Mesenchymal stem cell (in vitro differentiated cells and primary cell): ENCODE data around the gene RAB6B.

ENCODE experiments used
- DNase-seq: peaks from one replicate; pipeline ENCODE4 v3.0.0-alpha.2; 2013
- H2AFZ ChIP-seq: one replicate; pipeline ENCODE4 v1.6.1; 2013; ENCODE audit warnings: low read depth, mild to moderate bottlenecking, control low read depth, inconsistent platforms, low read length, moderate library complexity
- H2AK5ac ChIP-seq: 2 replicates; pipeline ENCODE4 v1.6.1; 2013; ENCODE audit warnings: low read length, moderate library complexity, mild to moderate bottlenecking, inconsistent platforms; ENCODE audit not compliant: severe bottlenecking
- H2BK120ac ChIP-seq: one replicate; pipeline ENCODE4 v1.6.1; 2013; ENCODE audit warnings: low read depth, mild to moderate bottlenecking, inconsistent platforms, low read length, moderate library complexity
- H2BK12ac ChIP-seq, 2 experiments: one replicate each; pipeline ENCODE4 v1.6.1; 2013; ENCODE audit warnings: inconsistent platforms in 2 of 2, low read length in 2 of 2, mild to moderate bottlenecking in 2 of 2, moderate library complexity in 2 of 2, control low read depth in 1 of 2
- H2BK15ac ChIP-seq: one replicate; pipeline ENCODE4 v1.6.1; 2013; ENCODE audit warnings: mild to moderate bottlenecking, low read depth, inconsistent platforms; ENCODE audit not compliant: poor library complexity, severe bottlenecking
- H2BK5ac ChIP-seq: 2 replicates; pipeline ENCODE4 v1.6.1; 2013; ENCODE audit warnings: low read depth, mild to moderate bottlenecking, low read length, control low read depth, inconsistent platforms; ENCODE audit not compliant: poor library complexity, severe bottlenecking
- H3K14ac ChIP-seq, 2 experiments: one replicate each; pipeline ENCODE4 v1.6.1; 2013; ENCODE audit warnings: inconsistent platforms in 2 of 2, low read length in 2 of 2, control low read depth in 1 of 2, mild to moderate bottlenecking in 1 of 2, moderate library complexity in 1 of 2
- H3K18ac ChIP-seq, 2 experiments: one replicate each; pipeline ENCODE4 v1.6.1; 2013; ENCODE audit warnings: inconsistent platforms in 2 of 2, low read length in 2 of 2, control low read depth in 1 of 2, low read depth in 1 of 2, mild to moderate bottlenecking in 1 of 2
- H3K23ac ChIP-seq, 2 experiments: one replicate each; pipeline ENCODE4 v1.6.1; 2013; ENCODE audit warnings: inconsistent platforms in 2 of 2, low read length in 2 of 2, mild to moderate bottlenecking in 2 of 2, moderate library complexity in 2 of 2, control low read depth in 1 of 2
- H3K27ac ChIP-seq: 2 replicates; pipeline ENCODE4 v1.5.1; 2013; ENCODE audit warnings: mild to moderate bottlenecking, moderate library complexity, low read length, control low read depth, inconsistent platforms; ENCODE audit not compliant: poor library complexity, severe bottlenecking
- H3K27me3 ChIP-seq, 2 experiments: 2 replicates each; pipeline versions ENCODE4 v1.6.1 to v1.7.0; 2013; ENCODE audit warnings: low read length in 2 of 2, mild to moderate bottlenecking in 2 of 2, moderate library complexity in 2 of 2, control low read depth in 1 of 2, inconsistent platforms in 1 of 2; ENCODE audit not compliant: control insufficient read depth in 1 of 2, insufficient read depth in 1 of 2
- H3K36me3 ChIP-seq, 2 experiments: 2 replicates each; pipeline versions ENCODE4 v1.6.1 to v1.7.0; 2013; ENCODE audit warnings: low read length in 2 of 2, control low read depth in 1 of 2, inconsistent platforms in 1 of 2, low read depth in 1 of 2, mild to moderate bottlenecking in 1 of 2; ENCODE audit not compliant: insufficient read depth in 2 of 2, control insufficient read depth in 1 of 2
- H3K4ac ChIP-seq, 2 experiments: one replicate each; pipeline ENCODE4 v1.6.1; 2013; ENCODE audit warnings: inconsistent platforms in 2 of 2, low read length in 2 of 2, mild to moderate bottlenecking in 2 of 2, moderate library complexity in 2 of 2, control low read depth in 1 of 2, low read depth in 1 of 2
- H3K4me1 ChIP-seq: 2 replicates; pipeline ENCODE4 v1.6.1; 2013; ENCODE audit warnings: low read depth, low read length, control low read depth; ENCODE audit not compliant: control insufficient read depth, insufficient read depth
- H3K4me2 ChIP-seq: 2 replicates; pipeline ENCODE4 v1.6.1; 2013; ENCODE audit warnings: low read length, mild to moderate bottlenecking, inconsistent platforms; ENCODE audit not compliant: poor library complexity, severe bottlenecking
- H3K4me3 ChIP-seq, 2 experiments: 2 replicates each; pipeline versions ENCODE4 v1.5.1 to v1.7.0; 2013; ENCODE audit warnings: low read length in 2 of 2, mild to moderate bottlenecking in 2 of 2, control low read depth in 1 of 2, low read depth in 1 of 2; ENCODE audit not compliant: insufficient read depth in 1 of 2
- H3K79me1 ChIP-seq: replicated peaks from 2 replicates; pipeline ENCODE4 v1.6.1; 2013; ENCODE audit warnings: mild to moderate bottlenecking, control low read depth, low read length, inconsistent platforms; ENCODE audit not compliant: poor library complexity, severe bottlenecking
- H3K9ac ChIP-seq: 2 replicates; pipeline ENCODE4 v1.7.0; 2013; ENCODE audit warnings: mild to moderate bottlenecking, low read length, moderate library complexity
- H3K9me3 ChIP-seq: 2 replicates; pipeline ENCODE4 v1.7.0; 2013; ENCODE audit warnings: mild to moderate bottlenecking, low read length; ENCODE audit not compliant: control insufficient read depth
- H4K8ac ChIP-seq: one replicate; pipeline ENCODE4 v1.6.1; 2013; ENCODE audit warnings: inconsistent platforms, mild to moderate bottlenecking, low read length, moderate library complexity
- H4K91ac ChIP-seq: one replicate; pipeline ENCODE4 v1.6.1; 2013; ENCODE audit warnings: mild to moderate bottlenecking, low read length, inconsistent platforms
- WGBS: methylation state at CpG from one replicate; pipeline ENCODE4 v1.1.7; 2013; ENCODE audit warnings: mixed read lengths; 5-methylcytosine and 5-hydroxymethylcytosine counted together

RAB6B gene

GRCh38 chr3:133862161-133862560, 33.5 kb downstream of the RAB6B start:
- 72% methylated on average over 4 of the region's 4 CpGs for WGBS
- no peak overlapping the region for H3K27ac ChIP-seq
- no peaks in the 10 kb centered on the region for H3K79me1 ChIP-seq
- H2BK15ac ChIP-seq: no peak overlapping the region
- H2AFZ ChIP-seq: no peak overlapping the region
- H4K91ac ChIP-seq: no peak overlapping the region
- H2AK5ac ChIP-seq: no peak overlapping the region
- no peaks in the 10 kb centered on the region for H3K9me3 ChIP-seq
- H3K4ac ChIP-seq: no peak overlapping the region
- no peaks in the 10 kb centered on the region for H3K4me1 ChIP-seq
- no peak for DNase-seq
- peaks cover 5 to 19% of the 10 kb centered on the region in 2 experiments for H3K27me3 ChIP-seq
- no peak overlapping the region for H3K14ac ChIP-seq
- no peak overlapping the region for H4K8ac ChIP-seq
- H3K9ac ChIP-seq: no peak overlapping the region
- no peak overlapping the region for H3K18ac ChIP-seq
- no peak overlapping the region for H3K4me2 ChIP-seq
- H3K4me3 ChIP-seq: no peak overlapping the region
- H3K23ac ChIP-seq: no peak overlapping the region
- H2BK12ac ChIP-seq: no peak overlapping the region
- H2BK5ac ChIP-seq: no peak overlapping the region
- H3K36me3 ChIP-seq: no peaks in the 10 kb centered on the region
- no peak overlapping the region for H2BK120ac ChIP-seq

DNA sequence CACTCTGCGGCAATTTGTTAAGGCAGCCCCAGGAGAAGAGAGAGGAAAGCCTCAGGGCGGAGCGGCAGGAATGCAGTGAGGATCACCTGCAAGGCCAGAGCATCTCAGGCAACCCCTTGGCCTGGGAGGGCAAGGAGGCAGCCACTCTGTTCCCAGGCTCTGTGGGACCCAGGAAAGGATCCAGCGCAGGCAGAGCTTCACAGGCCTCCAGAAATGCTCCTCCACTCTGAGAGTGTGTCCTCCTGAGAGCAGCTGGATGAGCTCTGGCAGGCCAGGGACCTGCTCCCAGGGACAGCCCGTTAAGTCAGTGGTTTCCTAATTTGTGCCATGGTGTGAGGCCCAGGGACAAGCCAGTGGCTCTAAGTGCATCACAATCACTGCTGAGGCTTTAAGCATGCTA, 35.2 kb downstream of the RAB6B start:
- Histone ChIP-seq H3K18ac (no peak overlapping the region), H3K9ac (no peak overlapping the region), H3K27me3 (peaks cover 0 to 5% of the 10 kb centered on the region in 2 experiments), H2BK15ac (no peak overlapping the region), H2AK5ac (no peak overlapping the region), H3K9me3 (no peaks in the 10 kb centered on the region), H2BK12ac (no peak overlapping the region), H4K8ac (no peak overlapping the region), H2BK5ac (no peak overlapping the region), H4K91ac (no peak overlapping the region), H2BK120ac (no peak overlapping the region), H3K4me1 (no peaks in the 10 kb centered on the region), H3K4me2 (no peak overlapping the region), H3K23ac (no peak overlapping the region), H3K79me1 (no peaks in the 10 kb centered on the region), H3K14ac (no peak overlapping the region), H2AFZ (no peak overlapping the region), H3K4ac (no peak overlapping the region), H3K27ac (no peak overlapping the region), H3K36me3 (no peaks in the 10 kb centered on the region), H3K4me3 (no peak overlapping the region)
- no peak for DNase-seq
- WGBS: 84% methylated on average over 5 of the region's 5 CpGs

- H3K4me2 ChIP-seq: no peak overlapping the region
- no peak overlapping the region for H3K4me3 ChIP-seq
- H2BK15ac ChIP-seq: no peak overlapping the region
- no peaks in the 10 kb centered on the region for H3K9me3 ChIP-seq
- H3K79me1 ChIP-seq: no peaks in the 10 kb centered on the region
- H4K91ac ChIP-seq: no peak overlapping the region
- H3K27me3 ChIP-seq: peaks cover 0 to 3% of the 10 kb centered on the region in 2 experiments
- H4K8ac ChIP-seq: no peak overlapping the region
- H2AFZ ChIP-seq: no peak overlapping the region
- DNase-seq: no peak
- no peak overlapping the region for H3K14ac ChIP-seq
- H2BK5ac ChIP-seq: no peak overlapping the region
- H2BK12ac ChIP-seq: no peak overlapping the region
- H3K27ac ChIP-seq: no peak overlapping the region
- no peak overlapping the region for H2AK5ac ChIP-seq
- H2BK120ac ChIP-seq: no peak overlapping the region
- no peak overlapping the region for H3K23ac ChIP-seq
- H3K9ac ChIP-seq: no peak overlapping the region
- no peak overlapping the region for H3K4ac ChIP-seq
- H3K4me1 ChIP-seq: no peaks in the 10 kb centered on the region
- H3K18ac ChIP-seq: no peak overlapping the region
- H3K36me3 ChIP-seq: no peaks in the 10 kb centered on the region
- WGBS: 84% methylated on average over 12 of the region's 12 CpGs
Observed at GRCh38 chr3:133859381-133860234, 36.1 kb downstream of the RAB6B start.

DNA sequence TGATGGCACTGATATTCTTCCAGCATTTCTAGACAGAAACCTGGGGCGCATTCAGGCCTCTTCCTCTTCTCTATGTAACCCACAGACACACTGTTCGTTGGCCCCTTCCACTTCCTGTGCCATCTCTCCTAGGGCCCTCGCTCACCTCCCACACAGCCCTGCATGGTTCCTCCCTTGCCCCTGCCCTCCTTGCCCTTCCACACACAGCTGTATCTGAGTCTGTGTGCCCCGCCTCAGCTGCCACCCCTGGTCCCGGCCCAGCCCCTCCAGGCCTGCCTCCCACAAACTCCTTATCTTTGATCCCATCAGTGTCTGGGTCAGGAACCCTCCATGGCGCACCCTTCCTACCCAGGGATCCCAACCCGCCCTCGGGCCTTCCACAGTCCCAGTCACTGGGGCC, 37.9 kb downstream of the RAB6B start:
- H2BK5ac ChIP-seq: no peak overlapping the region

More for the DNA sequence above, 37.9 kb downstream of the RAB6B start:
- Histone ChIP-seq H3K23ac (no peak overlapping the region), H2BK12ac (no peak overlapping the region), H3K27me3 (peaks cover 0 to 3% of the 10 kb centered on the region in 2 experiments), H3K14ac (no peak overlapping the region), H2AFZ (no peak overlapping the region), H2BK120ac (no peak overlapping the region), H3K27ac (no peak overlapping the region), H3K4me1 (no peaks in the 10 kb centered on the region), H2BK15ac (no peak overlapping the region), H3K9ac (no peak overlapping the region), H3K36me3 (no peaks in the 10 kb centered on the region), H3K9me3 (no peaks in the 10 kb centered on the region), H3K4me2 (no peak overlapping the region), H4K91ac (no peak overlapping the region), H3K79me1 (no peaks in the 10 kb centered on the region), H3K18ac (no peak overlapping the region), H4K8ac (no peak overlapping the region), H3K4me3 (no peak overlapping the region), H2AK5ac (no peak overlapping the region), H3K4ac (no peak overlapping the region)
- no peak for DNase-seq
- 91% methylated on average over 8 of the region's 8 CpGs for WGBS
